Measurements from ENCODE around the gene AP2A2.
A peak's percentile ranks its signal among the peaks of the same experiment; 100 is the strongest.

Gene AP2A2

DNA sequence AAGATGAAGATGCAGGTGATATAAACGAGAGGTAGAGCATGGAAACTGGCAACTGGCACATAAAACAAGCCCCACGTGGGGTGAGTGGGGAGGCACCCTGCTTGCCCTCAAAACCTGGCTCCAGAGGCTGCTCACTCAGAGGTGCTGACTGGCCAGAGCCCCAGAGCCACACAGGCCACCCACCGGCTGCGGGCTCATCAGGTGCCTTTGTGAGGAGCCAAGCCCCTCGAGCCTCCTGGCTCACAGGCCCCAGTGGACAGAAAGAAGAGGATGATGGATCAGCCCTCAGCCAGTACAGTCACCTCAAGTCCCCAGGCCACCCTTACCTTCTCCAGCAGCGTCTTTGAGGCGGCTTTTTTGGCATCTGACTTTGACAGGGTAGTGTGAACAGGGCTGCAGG, 21.3 kb upstream of the AP2A2 start:
- H3K9me3 ChIP-seq (replicated peaks in 1 of 2; ENCODE audit: control insufficient read depth in 2 of 2, insufficient read depth in 1 of 2, low read depth in 1 of 2, low read length in 2 of 2) = peaks cover 0 to 5% of the 10 kb centered on the region in 2 donors
- H2BK120ac ChIP-seq (ENCODE audit: low read depth, low read length) = no peak overlapping the region
- no peak overlapping the region for H3K4me3 ChIP-seq (ENCODE audit: low read length in 2 of 2)
- no peak overlapping the region for H3K4me2 ChIP-seq (ENCODE audit: insufficient read depth, low read length, poor library complexity, severe bottlenecking)
- H2AK5ac ChIP-seq (ENCODE audit: low read depth, low read length) = no peak overlapping the region
- no peak overlapping the region for H4K8ac ChIP-seq (ENCODE audit: low read depth, low read length)
- no peak overlapping the region for H2BK15ac ChIP-seq (ENCODE audit: low read length)
- no CpG with 5 or more reads among the region's 7 CpGs for WGBS, 2 donors (ENCODE audit: extremely low coverage in 2 of 2, insufficient read length in 2 of 2, insufficient replicate concordance in 1 of 2)
- no peaks in the 10 kb centered on the region for H3K27me3 ChIP-seq (ENCODE audit: control insufficient read depth in 3 of 3, insufficient read depth in 3 of 3, low read depth in 1 of 3, low read length in 3 of 3)
- H2BK12ac ChIP-seq (ENCODE audit: low read length) = no peak overlapping the region
- peaks cover 0 to 1% of the 10 kb centered on the region in 2 donors for H3K4me1 ChIP-seq (ENCODE audit: control insufficient read depth in 2 of 2, insufficient read depth in 1 of 2, low read depth in 1 of 2, low read length in 2 of 2)
- H3K23ac ChIP-seq (ENCODE audit: low read depth, low read length, poor library complexity) = peak overlapping the region; percentile 55
- H3K9ac ChIP-seq (ENCODE audit: low read depth, low read length, poor library complexity) = peak overlapping the region; percentile 44
- H4K91ac ChIP-seq (ENCODE audit: low read depth, low read length, poor library complexity) = no peak overlapping the region
- no peak overlapping the region for H2BK5ac ChIP-seq (ENCODE audit: low read length)
- no peak overlapping the region for H3K27ac ChIP-seq (replicated peaks; ENCODE audit: low read length)
- no peak overlapping the region for H2AFZ ChIP-seq (ENCODE audit: low read length)
- H3K4ac ChIP-seq (ENCODE audit: low read length) = no peak overlapping the region
- peaks cover 53 to 64% of the 10 kb centered on the region in 2 donors for H3K36me3 ChIP-seq (replicated peaks in 1 of 2; ENCODE audit: control insufficient read depth in 2 of 2, insufficient read depth in 2 of 2, low read length in 2 of 2)
- peaks cover 11% of the 10 kb centered on the region for H3K79me1 ChIP-seq (ENCODE audit: low read depth, low read length)
- no peak overlapping the region for H3K14ac ChIP-seq (ENCODE audit: low read length)
- DNase-seq (ENCODE audit: low spot score) = no peak
- no peak overlapping the region for H3K18ac ChIP-seq (ENCODE audit: low read length)

DNA sequence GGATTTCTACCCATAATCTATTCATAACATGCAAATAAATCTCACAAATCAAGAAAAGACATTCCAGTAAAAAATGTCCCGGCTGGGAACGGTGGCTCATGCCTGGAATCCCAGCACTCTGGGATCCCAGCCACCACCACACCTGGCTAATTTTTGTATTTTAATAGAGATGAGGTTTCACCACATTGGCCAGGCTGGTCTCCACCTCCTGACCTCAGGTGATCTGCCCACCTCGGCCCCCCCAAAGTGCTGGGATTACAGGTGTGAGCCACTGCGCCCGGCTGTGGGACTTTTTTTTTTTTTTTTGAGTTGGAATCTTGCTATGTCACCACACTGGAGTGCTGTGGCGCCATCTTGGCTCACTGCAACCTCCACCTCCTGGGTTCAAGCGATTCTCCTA, 19.7 kb upstream of the AP2A2 start:
- H2BK120ac ChIP-seq (ENCODE audit: low read depth, low read length) = no peak overlapping the region
- no peak overlapping the region for H2BK5ac ChIP-seq (ENCODE audit: low read length)
- no peak overlapping the region for H3K4ac ChIP-seq (ENCODE audit: low read length)
- H4K91ac ChIP-seq (ENCODE audit: low read depth, low read length, poor library complexity) = no peak overlapping the region
- H3K36me3 ChIP-seq (replicated peaks in 1 of 2; ENCODE audit: control insufficient read depth in 2 of 2, insufficient read depth in 2 of 2, low read length in 2 of 2) = peaks cover 40 to 48% of the 10 kb centered on the region in 2 donors
- H3K4me2 ChIP-seq (ENCODE audit: insufficient read depth, low read length, poor library complexity, severe bottlenecking) = no peak overlapping the region
- no peak overlapping the region for H4K8ac ChIP-seq (ENCODE audit: low read depth, low read length)
- H3K4me1 ChIP-seq (ENCODE audit: control insufficient read depth in 2 of 2, insufficient read depth in 1 of 2, low read depth in 1 of 2, low read length in 2 of 2) = peaks cover 0 to 8% of the 10 kb centered on the region in 2 donors
- no peak overlapping the region for H3K23ac ChIP-seq (ENCODE audit: low read depth, low read length, poor library complexity)
- peaks cover 0 to 5% of the 10 kb centered on the region in 2 donors for H3K9me3 ChIP-seq (replicated peaks in 1 of 2; ENCODE audit: control insufficient read depth in 2 of 2, insufficient read depth in 1 of 2, low read depth in 1 of 2, low read length in 2 of 2)
- no peak overlapping the region for H3K4me3 ChIP-seq (ENCODE audit: low read length in 2 of 2)
- no peak overlapping the region for H3K9ac ChIP-seq (ENCODE audit: low read depth, low read length, poor library complexity)
- peaks cover 16% of the 10 kb centered on the region for H3K79me1 ChIP-seq (ENCODE audit: low read depth, low read length)
- H2AFZ ChIP-seq (ENCODE audit: low read length) = no peak overlapping the region
- no peak overlapping the region for H2BK15ac ChIP-seq (ENCODE audit: low read length)
- no peak overlapping the region for H3K14ac ChIP-seq (ENCODE audit: low read length)
- no peak for DNase-seq (ENCODE audit: low spot score)
- H2BK12ac ChIP-seq (ENCODE audit: low read length) = no peak overlapping the region
- H3K27me3 ChIP-seq (ENCODE audit: control insufficient read depth in 3 of 3, insufficient read depth in 3 of 3, low read depth in 1 of 3, low read length in 3 of 3) = no peaks in the 10 kb centered on the region
- H2AK5ac ChIP-seq (ENCODE audit: low read depth, low read length) = no peak overlapping the region
- no peak overlapping the region for H3K18ac ChIP-seq (ENCODE audit: low read length)
- no peak overlapping the region for H3K27ac ChIP-seq (replicated peaks; ENCODE audit: low read length)
- no CpG with 5 or more reads among the region's 7 CpGs for WGBS, 2 donors (ENCODE audit: extremely low coverage in 2 of 2, insufficient read length in 2 of 2, insufficient replicate concordance in 1 of 2)

DNA sequence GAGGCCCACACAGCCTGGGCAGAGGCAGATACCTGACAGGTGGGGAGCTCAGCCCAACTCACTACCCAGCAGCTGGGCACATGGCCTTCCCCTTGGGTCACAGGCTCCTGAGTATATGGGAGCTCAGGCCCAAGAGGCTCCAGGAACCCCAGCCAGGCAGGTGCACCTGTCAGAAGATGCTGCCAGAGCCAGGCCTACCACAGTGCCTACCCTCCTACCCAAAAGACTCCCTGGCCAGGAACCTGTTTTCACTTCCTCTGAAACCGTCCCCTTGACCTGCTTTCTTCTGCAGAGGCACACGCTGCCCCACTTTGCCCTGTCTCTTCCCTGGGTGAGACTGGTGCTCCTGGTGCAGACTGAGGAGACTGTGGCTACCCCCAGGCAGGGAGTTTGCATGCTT, 18.0 kb upstream of the AP2A2 start:
- Histone ChIP-seq H3K14ac (ENCODE audit: low read length) (no peak overlapping the region), H2AFZ (ENCODE audit: low read length) (no peak overlapping the region), H3K27ac (replicated peaks; ENCODE audit: low read length) (no peak overlapping the region), H3K36me3 (replicated peaks in 1 of 2; ENCODE audit: control insufficient read depth in 2 of 2, insufficient read depth in 2 of 2, low read length in 2 of 2) (peaks cover 24 to 31% of the 10 kb centered on the region in 2 donors), H3K27me3 (ENCODE audit: control insufficient read depth in 3 of 3, insufficient read depth in 3 of 3, low read depth in 1 of 3, low read length in 3 of 3) (no peaks in the 10 kb centered on the region), H3K4me3 (ENCODE audit: low read length in 2 of 2) (no peak overlapping the region), H2BK12ac (ENCODE audit: low read length) (no peak overlapping the region), H4K8ac (ENCODE audit: low read depth, low read length) (no peak overlapping the region), H3K9ac (ENCODE audit: low read depth, low read length, poor library complexity) (no peak overlapping the region), H3K4me2 (ENCODE audit: insufficient read depth, low read length, poor library complexity, severe bottlenecking) (no peak overlapping the region), H3K4ac (ENCODE audit: low read length) (no peak overlapping the region), H3K4me1 (ENCODE audit: control insufficient read depth in 2 of 2, insufficient read depth in 1 of 2, low read depth in 1 of 2, low read length in 2 of 2) (peaks cover 8 to 14% of the 10 kb centered on the region in 2 donors), H2BK5ac (ENCODE audit: low read length) (no peak overlapping the region), H2AK5ac (ENCODE audit: low read depth, low read length) (no peak overlapping the region), H2BK15ac (ENCODE audit: low read length) (no peak overlapping the region), H3K23ac (ENCODE audit: low read depth, low read length, poor library complexity) (no peak overlapping the region), H2BK120ac (ENCODE audit: low read depth, low read length) (no peak overlapping the region), H3K18ac (ENCODE audit: low read length) (no peak overlapping the region), H4K91ac (ENCODE audit: low read depth, low read length, poor library complexity) (no peak overlapping the region), H3K9me3 (replicated peaks in 1 of 2; ENCODE audit: control insufficient read depth in 2 of 2, insufficient read depth in 1 of 2, low read depth in 1 of 2, low read length in 2 of 2) (no peaks in the 10 kb centered on the region), H3K79me1 (ENCODE audit: low read depth, low read length) (peaks cover 16% of the 10 kb centered on the region)
- DNase-seq (ENCODE audit: low spot score) = no peak
- no CpG with 5 or more reads among the region's 2 CpGs for WGBS, 2 donors (ENCODE audit: extremely low coverage in 2 of 2, insufficient read length in 2 of 2, insufficient replicate concordance in 1 of 2)

DNA sequence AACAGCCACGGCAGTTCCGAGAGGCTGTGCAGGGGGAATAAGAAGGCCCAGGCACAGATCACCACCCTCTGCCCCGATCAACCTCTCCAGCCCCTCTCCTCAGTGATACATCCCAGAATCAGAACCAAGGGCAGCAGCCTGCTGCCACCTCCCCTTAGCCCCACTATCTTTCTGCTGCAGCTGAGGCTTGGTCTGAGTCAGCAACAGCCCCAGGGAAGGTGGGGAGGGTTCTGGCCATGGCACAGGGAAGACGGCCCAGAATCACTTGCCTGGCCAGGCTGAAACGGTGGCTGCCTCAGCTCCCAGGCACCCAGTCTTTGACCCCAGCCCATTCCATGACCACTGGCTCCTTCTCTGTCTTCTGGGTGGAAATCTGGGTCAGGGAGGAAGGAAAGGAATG, 17.4 kb upstream of the AP2A2 start:
- peak overlapping the region; percentile 28 for H2AK5ac ChIP-seq (ENCODE audit: low read depth, low read length)
- H3K4me3 ChIP-seq (ENCODE audit: low read length in 2 of 2) = no peak overlapping the region
- H4K91ac ChIP-seq (ENCODE audit: low read depth, low read length, poor library complexity) = no peak overlapping the region
- no peak overlapping the region for H3K14ac ChIP-seq (ENCODE audit: low read length)
- H3K9ac ChIP-seq (ENCODE audit: low read depth, low read length, poor library complexity) = no peak overlapping the region
- no peak overlapping the region for H3K4me2 ChIP-seq (ENCODE audit: insufficient read depth, low read length, poor library complexity, severe bottlenecking)
- no peak overlapping the region for H4K8ac ChIP-seq (ENCODE audit: low read depth, low read length)
- no peak for DNase-seq (ENCODE audit: low spot score)
- no peak overlapping the region for H2BK12ac ChIP-seq (ENCODE audit: low read length)
- no peak overlapping the region for H3K27ac ChIP-seq (replicated peaks; ENCODE audit: low read length)
- no peak overlapping the region for H2BK120ac ChIP-seq (ENCODE audit: low read depth, low read length)
- H3K9me3 ChIP-seq (replicated peaks in 1 of 2; ENCODE audit: control insufficient read depth in 2 of 2, insufficient read depth in 1 of 2, low read depth in 1 of 2, low read length in 2 of 2) = no peaks in the 10 kb centered on the region
- H2BK15ac ChIP-seq (ENCODE audit: low read length) = no peak overlapping the region
- no peak overlapping the region for H3K4ac ChIP-seq (ENCODE audit: low read length)
- peak overlapping the region; percentile 55 for H3K23ac ChIP-seq (ENCODE audit: low read depth, low read length, poor library complexity)
- H3K79me1 ChIP-seq (ENCODE audit: low read depth, low read length) = peaks cover 14% of the 10 kb centered on the region
- H3K4me1 ChIP-seq (ENCODE audit: control insufficient read depth in 2 of 2, insufficient read depth in 1 of 2, low read depth in 1 of 2, low read length in 2 of 2) = peaks cover 8 to 14% of the 10 kb centered on the region in 2 donors
- no peak overlapping the region for H2BK5ac ChIP-seq (ENCODE audit: low read length)
- no peak overlapping the region for H3K18ac ChIP-seq (ENCODE audit: low read length)
- no peak overlapping the region for H2AFZ ChIP-seq (ENCODE audit: low read length)
- H3K27me3 ChIP-seq (ENCODE audit: control insufficient read depth in 3 of 3, insufficient read depth in 3 of 3, low read depth in 1 of 3, low read length in 3 of 3) = no peaks in the 10 kb centered on the region
- H3K36me3 ChIP-seq (replicated peaks in 1 of 2; ENCODE audit: control insufficient read depth in 2 of 2, insufficient read depth in 2 of 2, low read length in 2 of 2) = peaks cover 18 to 25% of the 10 kb centered on the region in 2 donors
- WGBS, 2 donors (ENCODE audit: extremely low coverage in 2 of 2, insufficient read length in 2 of 2, insufficient replicate concordance in 1 of 2) = no CpG with 5 or more reads among the region's 5 CpGs
